GM15510 (cell line): ENCODE data around the gene NKG7.

Experiments
- POLR2A ChIP-seq: IDR thresholded peaks from 3 replicates; pipeline ENCODE4 v1.6.1; 2011; ENCODE audit warnings: borderline replicate concordance; ENCODE audit not compliant: insufficient read length; ENCODE audit errors: extremely low read depth

Gene NKG7

DNA sequence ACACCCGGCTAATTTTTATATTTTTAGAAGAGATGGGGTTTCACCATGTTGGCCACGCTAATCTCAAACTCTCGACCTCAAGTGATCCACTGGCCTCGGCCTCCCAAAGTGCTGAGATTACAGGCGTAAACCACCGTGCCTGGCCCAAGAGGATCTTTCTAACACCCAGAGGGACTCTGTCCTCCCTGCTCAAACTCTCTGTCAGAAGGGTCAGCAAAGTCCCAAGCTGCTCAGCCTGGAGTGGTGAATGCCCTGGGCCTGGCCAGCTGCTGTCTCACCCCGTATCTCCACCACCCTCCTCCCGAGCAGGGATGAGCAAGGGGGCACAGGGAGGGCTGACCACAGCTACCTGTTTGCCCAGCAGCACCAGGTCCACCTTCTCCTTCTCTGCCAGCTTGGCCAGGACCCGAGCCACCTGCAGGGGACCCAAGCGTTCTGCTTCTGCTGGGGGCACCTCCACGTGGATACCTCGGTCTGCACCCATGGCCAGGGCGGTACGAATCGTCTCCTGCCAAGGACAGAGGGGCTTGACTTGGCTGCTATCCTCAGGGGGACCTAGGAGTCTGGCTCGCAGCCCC lies 19.6 kb downstream of the NKG7 start:
- no peak for TF ChIP-seq POLR2A

DNA sequence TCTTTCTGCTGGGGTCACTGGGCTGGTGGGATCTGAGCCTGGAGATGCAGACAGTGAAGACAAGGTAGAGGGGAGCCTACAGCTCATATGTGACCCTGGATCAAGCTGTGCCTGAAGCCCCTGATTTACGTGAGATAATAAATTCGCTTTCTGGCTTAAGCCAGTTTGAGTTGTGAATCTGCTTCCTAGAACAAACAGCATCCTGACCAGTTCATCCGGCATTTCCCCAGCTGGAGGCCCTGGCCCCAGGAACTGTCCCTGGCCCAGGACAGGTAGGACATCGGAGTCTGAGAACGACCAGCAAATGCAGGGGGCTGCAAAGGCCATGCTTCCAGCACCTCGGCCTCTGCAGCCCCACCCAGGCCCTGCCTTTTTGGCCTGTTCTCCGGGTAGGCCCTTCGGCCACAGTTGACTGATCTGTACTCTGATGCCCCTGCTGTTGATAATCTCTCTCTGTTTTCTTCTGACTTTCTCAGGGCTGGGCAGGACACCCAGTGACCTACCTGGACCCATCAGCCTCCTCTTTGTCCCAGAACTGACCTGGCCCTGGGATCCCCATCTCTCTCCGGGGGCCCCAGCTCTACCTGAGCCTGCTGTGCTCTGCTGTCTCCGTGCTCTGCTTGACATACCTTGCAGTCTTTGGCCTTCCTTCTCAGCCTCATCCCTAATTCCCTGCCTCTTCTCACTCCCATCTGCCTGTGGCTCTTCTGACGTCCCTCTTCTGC lies 21.0 kb downstream of the NKG7 start:
- TF ChIP-seq POLR2A = no peak

DNA sequence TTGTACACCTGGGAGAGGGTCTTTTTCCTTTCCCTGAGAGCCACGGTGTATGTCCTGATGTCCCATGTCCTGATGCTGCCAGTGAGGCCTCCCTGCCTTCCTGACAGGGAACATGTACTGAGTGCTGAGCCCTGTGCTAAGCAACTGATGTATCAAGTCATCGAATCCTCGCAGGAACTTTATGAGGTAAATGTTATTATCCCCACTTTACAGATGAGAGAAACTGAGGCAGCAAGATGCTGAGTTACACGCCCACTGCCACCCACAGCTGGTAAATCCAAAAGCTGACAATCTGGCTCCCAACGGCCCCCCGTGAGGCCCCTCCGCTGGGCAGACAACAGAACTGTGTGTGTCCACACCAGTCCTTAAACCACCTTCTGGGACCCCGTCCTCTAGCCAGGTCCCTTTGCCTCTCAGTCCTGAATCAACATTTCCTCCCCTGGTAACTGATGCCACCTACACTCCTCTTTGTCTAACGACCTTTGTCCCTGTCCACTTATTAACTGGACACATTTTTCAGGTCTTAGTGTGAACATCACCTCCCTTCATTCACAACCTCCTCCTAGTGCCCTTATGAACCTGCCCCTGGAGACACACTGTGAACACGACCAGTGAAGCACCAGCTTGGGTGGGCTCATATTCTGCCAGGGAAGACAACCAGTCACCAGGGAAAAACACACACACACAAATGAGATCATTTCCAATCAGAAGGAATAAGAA lies 25.1 kb downstream of the NKG7 start:
- TF ChIP-seq POLR2A = no peak

DNA sequence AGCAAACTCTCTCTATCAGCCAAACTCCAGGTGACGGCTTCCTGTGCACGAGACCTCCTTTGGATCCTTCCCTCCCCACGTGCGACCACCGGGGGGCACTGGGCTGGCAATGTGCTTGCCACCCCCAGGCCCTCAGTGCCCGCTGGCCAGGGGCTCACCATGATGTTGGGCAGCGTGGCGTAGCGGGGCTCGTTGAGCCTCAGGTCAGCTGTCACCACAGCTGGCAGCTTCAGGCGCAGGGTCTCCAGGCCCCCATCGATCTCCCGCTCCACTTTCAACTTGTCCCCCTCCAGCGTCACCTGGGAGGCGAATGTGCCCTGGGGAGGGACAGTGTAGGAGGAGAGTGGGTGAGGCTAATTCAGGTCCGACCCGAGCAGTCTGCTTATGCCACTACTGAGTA lies 25.7 kb downstream of the NKG7 start:
- no peak for TF ChIP-seq POLR2A

DNA sequence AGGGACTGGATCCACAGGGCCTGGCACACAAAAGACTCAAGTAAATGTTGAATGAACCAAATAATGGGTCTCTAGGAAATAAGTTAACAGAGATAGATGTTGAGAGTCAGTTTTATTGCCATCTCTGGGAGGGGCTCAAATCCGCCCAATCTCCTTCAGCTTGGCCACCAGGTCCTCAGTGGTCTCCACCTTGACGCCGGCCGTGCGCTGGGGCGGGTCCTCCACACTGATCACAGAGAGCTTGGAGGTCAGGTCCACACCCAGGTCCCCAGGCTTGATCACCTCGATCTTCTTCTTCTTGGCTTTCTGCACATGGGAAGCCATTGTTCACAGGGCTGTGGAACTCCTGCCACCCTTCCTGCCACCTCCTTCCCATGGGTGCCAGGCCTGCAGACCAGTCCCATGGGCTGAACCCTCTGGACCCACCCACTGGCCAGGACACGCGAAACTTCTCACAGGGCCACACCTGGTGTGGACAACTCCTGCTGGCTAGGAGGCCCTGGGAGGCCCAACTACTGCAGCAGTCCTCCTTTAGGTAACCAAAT lies 27.3 kb downstream of the NKG7 start:
- TF ChIP-seq POLR2A = no peak

GRCh38 chr19:51342631-51343569 lies 29.6 kb downstream of the NKG7 start:
- no peak for TF ChIP-seq POLR2A

DNA sequence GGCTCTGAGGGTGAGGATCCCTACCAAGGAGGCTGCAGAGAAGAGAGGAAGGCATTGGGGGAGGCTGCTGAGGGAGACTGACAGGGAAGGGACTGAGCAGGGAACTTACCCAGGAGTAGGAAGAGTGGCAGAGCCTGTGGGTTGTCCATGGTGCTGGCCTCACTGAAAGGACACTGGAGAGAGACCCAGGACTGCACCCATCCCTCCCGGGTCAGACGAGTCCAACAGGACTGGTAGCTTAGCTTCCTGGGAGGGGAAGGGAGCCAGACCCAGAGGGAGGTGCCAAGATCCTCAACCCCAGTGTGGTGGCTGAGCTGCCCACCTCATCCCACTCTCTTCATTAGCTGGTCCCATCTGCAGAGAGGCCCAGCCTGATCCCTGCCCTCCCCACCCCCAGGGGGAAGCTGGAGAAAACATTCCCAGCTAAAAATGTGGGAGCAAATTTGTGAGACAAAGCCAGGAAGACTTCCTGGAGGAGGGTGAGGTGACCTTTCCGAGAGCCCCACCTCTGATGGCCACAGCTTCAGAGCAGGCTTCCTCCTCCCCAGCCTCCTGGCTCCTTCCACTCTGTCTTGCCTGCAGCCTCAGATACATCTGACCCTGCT lies 30.4 kb downstream of the NKG7 start, which contains the start of gene VSIG10L:
TSS of gene VSIG10L (minus strand) at position 164 of the 605 bp plus-strand sequence. CDS start at position 149, 15 bp downstream.
- no peak for TF ChIP-seq POLR2A

- TF ChIP-seq POLR2A = no peak
Observed at GRCh38 chr19:51341066-51341465, 31.4 kb downstream of the NKG7 start.

- peak; percentile 33 for TF ChIP-seq POLR2A
Observed at GRCh38 chr19:51339687-51340656, 32.5 kb downstream of the NKG7 start.

- TF ChIP-seq POLR2A = no peak
Observed at GRCh38 chr19:51339313-51339686, 33.2 kb downstream of the NKG7 start.

DNA sequence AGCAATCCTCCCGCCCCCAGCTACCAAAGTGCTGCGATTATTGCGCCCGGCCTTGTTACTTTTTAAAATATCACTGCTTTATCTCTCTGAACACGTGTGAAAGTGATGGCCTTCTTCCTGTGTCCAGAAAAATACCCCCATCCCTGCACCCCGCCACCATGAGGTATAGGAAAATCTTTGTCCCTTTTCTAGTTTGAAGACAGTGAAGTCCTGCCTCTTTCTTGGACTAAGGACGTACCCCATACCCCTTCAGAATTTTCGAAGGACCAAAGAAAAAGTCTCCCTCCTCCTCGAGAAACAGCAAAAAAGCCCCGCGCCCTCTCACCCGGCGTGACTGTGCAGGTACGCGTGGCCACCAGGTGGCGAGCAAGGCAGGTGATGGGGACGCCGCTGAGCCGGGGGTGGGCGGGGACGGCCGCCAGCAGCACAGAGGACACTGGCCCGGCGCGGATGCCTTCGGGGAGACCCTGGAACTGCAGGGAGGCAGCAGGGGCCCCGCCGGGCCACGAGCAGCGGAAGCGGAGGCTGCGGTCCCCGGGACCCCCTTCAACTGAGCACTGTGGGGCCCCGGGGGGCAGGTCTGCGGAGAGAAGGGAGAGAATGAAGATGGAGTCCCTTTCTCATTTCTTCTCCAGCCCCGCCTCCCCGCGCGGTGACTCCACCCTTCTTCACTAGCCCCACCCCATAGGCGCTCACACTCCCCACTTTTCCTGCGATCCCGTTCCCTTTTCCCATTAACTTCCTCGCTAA lies 33.7 kb downstream of the NKG7 start:
- TF ChIP-seq POLR2A = no peak

- no peak for TF ChIP-seq POLR2A
Observed at GRCh38 chr19:51337861-51338562, 34.4 kb downstream of the NKG7 start.

GRCh38 chr19:51337141-51337860 lies 35.2 kb downstream of the NKG7 start:
- no peak for TF ChIP-seq POLR2A
